H1 (cell line): ENCODE results near the gene MRPS6. TPM values are rescaled to one million over a fixed set of nuclear protein-coding genes. Genes with fewer than 3 reads are reported as not detected.

Experiments
- BCL11A ChIP-seq, 2 experiments: IDR thresholded peaks; one replicate each; pipeline ENCODE4 v1.6.1; 2011; ENCODE audit warnings: low read depth in 2 of 2, low read length in 2 of 2, mild to moderate bottlenecking in 2 of 2
- EZH2 ChIP-seq: fragments of 200-600 bp; sonication (generic); IDR thresholded peaks from 2 replicates; pipeline ENCODE4 v1.7.1; 2012; ENCODE audit warnings: low read depth, mild to moderate bottlenecking, moderate library complexity, low read length, inconsistent platforms; ENCODE audit not compliant: severe bottlenecking
- JUN ChIP-seq: IDR thresholded peaks from 2 replicates; pipeline ENCODE4 v1.6.1; 2011; ENCODE audit warnings: low read depth, mild to moderate bottlenecking, improper control_type of control experiment, low read length
- JUND ChIP-seq: IDR thresholded peaks from 2 replicates; pipeline ENCODE4 v1.6.1; 2011; ENCODE audit warnings: mild to moderate bottlenecking, improper control_type of control experiment, low read length
- RAD21 ChIP-seq, 2 experiments: IDR thresholded peaks in 1 of 2; conservative IDR thresholded peaks in 1 of 2; 2 replicates each; pipeline ENCODE4 v1.6.1; 2011; ENCODE audit warnings: low read depth in 2 of 2, low read length in 2 of 2, improper control_type of control experiment in 1 of 2, inconsistent platforms in 1 of 2, mild to moderate bottlenecking in 1 of 2, moderate library complexity in 1 of 2
- SIX5 ChIP-seq: IDR thresholded peaks from 2 replicates; pipeline ENCODE4 v1.6.1; 2011; ENCODE audit warnings: mild to moderate bottlenecking, low read depth, low read length
- SUZ12 ChIP-seq: fragments of 200-600 bp; sonication (generic); IDR thresholded peaks from 2 replicates; pipeline ENCODE4 v1.6.1; 2012; ENCODE audit warnings: mild to moderate bottlenecking, inconsistent platforms, low read length, moderate library complexity, mixed read lengths
- TAF7 ChIP-seq: optimal IDR thresholded peaks from 2 replicates; pipeline ENCODE3; 2011; ENCODE audit warnings: low read depth, mild to moderate bottlenecking, inconsistent platforms, low read length, moderate library complexity, borderline replicate concordance
- polyA plus RNA-seq, 7 experiments: library from polyadenylated mRNA; depleted of rRNA in 3 of 7; stranded (reverse) in 5 of 7; unstranded in 2 of 7; fragments of >200 nt in 5 of 7; fragments of 200-250 nt in 2 of 7; gene quantifications; 1 replicate in 5 of 7; 2 replicates in 1 of 7; 4 replicates in 1 of 7; pipeline versions ENCODE4 v1.2.1 to v1.2.3, GENCODE V29; 2011 to 2013; ENCODE audit warnings: missing spikeins in 2 of 7, mixed read lengths in 2 of 7
- total RNA-seq: library from RNA; stranded (reverse); fragmentation: NEBNext Ultra II Directional; extraction: Animal tissue kit (Norgen Biotek cat#: 25700); gene quantifications from 2 replicates; pipeline ENCODE4 v1.2.1, GENCODE V29; 2021
- TF ChIP-seq, protein P1 (sequence below): fragments of 300-600 bp; sonication (generic); IDR thresholded peaks from 2 replicates; pipeline ENCODE4 v1.7.1; 2012; ENCODE audit warnings: low read length, moderate library complexity, mild to moderate bottlenecking, inconsistent platforms; ENCODE audit not compliant: insufficient replicate concordance
- TF ChIP-seq, protein P2 (sequence below): IDR thresholded peaks from 2 replicates; pipeline ENCODE4 v1.6.1; 2012; ENCODE audit warnings: inconsistent platforms

MRPS6 gene
- total and polyA plus RNA-seq, 2 of the 8 experiments (the other 6 are each of a cell fraction or from before 2014, with no cell fraction given) = 62.7 to 156 TPM

DNA sequence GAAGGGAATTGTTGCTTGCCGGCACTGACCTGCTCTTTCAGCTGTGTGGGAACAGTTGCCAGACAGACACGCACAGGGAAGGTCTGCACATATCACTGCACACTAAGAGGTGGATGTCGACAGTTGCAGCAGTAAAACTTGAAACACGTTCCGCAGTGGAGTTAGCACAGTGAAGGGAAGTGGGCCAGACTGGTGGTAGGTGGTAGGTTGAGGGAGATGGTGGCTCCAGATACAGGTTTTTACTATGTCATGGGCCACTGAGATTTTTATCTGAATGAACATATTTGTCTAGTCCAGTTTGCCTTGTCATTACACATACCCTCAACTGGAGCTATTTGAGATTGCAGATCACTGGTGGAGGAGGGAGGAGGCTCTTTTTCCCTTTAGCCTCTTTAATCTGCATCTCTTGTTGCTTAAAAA lies 13.5 kb downstream of the MRPS6 start (continued):
- TF ChIP-seq, protein P1, sequence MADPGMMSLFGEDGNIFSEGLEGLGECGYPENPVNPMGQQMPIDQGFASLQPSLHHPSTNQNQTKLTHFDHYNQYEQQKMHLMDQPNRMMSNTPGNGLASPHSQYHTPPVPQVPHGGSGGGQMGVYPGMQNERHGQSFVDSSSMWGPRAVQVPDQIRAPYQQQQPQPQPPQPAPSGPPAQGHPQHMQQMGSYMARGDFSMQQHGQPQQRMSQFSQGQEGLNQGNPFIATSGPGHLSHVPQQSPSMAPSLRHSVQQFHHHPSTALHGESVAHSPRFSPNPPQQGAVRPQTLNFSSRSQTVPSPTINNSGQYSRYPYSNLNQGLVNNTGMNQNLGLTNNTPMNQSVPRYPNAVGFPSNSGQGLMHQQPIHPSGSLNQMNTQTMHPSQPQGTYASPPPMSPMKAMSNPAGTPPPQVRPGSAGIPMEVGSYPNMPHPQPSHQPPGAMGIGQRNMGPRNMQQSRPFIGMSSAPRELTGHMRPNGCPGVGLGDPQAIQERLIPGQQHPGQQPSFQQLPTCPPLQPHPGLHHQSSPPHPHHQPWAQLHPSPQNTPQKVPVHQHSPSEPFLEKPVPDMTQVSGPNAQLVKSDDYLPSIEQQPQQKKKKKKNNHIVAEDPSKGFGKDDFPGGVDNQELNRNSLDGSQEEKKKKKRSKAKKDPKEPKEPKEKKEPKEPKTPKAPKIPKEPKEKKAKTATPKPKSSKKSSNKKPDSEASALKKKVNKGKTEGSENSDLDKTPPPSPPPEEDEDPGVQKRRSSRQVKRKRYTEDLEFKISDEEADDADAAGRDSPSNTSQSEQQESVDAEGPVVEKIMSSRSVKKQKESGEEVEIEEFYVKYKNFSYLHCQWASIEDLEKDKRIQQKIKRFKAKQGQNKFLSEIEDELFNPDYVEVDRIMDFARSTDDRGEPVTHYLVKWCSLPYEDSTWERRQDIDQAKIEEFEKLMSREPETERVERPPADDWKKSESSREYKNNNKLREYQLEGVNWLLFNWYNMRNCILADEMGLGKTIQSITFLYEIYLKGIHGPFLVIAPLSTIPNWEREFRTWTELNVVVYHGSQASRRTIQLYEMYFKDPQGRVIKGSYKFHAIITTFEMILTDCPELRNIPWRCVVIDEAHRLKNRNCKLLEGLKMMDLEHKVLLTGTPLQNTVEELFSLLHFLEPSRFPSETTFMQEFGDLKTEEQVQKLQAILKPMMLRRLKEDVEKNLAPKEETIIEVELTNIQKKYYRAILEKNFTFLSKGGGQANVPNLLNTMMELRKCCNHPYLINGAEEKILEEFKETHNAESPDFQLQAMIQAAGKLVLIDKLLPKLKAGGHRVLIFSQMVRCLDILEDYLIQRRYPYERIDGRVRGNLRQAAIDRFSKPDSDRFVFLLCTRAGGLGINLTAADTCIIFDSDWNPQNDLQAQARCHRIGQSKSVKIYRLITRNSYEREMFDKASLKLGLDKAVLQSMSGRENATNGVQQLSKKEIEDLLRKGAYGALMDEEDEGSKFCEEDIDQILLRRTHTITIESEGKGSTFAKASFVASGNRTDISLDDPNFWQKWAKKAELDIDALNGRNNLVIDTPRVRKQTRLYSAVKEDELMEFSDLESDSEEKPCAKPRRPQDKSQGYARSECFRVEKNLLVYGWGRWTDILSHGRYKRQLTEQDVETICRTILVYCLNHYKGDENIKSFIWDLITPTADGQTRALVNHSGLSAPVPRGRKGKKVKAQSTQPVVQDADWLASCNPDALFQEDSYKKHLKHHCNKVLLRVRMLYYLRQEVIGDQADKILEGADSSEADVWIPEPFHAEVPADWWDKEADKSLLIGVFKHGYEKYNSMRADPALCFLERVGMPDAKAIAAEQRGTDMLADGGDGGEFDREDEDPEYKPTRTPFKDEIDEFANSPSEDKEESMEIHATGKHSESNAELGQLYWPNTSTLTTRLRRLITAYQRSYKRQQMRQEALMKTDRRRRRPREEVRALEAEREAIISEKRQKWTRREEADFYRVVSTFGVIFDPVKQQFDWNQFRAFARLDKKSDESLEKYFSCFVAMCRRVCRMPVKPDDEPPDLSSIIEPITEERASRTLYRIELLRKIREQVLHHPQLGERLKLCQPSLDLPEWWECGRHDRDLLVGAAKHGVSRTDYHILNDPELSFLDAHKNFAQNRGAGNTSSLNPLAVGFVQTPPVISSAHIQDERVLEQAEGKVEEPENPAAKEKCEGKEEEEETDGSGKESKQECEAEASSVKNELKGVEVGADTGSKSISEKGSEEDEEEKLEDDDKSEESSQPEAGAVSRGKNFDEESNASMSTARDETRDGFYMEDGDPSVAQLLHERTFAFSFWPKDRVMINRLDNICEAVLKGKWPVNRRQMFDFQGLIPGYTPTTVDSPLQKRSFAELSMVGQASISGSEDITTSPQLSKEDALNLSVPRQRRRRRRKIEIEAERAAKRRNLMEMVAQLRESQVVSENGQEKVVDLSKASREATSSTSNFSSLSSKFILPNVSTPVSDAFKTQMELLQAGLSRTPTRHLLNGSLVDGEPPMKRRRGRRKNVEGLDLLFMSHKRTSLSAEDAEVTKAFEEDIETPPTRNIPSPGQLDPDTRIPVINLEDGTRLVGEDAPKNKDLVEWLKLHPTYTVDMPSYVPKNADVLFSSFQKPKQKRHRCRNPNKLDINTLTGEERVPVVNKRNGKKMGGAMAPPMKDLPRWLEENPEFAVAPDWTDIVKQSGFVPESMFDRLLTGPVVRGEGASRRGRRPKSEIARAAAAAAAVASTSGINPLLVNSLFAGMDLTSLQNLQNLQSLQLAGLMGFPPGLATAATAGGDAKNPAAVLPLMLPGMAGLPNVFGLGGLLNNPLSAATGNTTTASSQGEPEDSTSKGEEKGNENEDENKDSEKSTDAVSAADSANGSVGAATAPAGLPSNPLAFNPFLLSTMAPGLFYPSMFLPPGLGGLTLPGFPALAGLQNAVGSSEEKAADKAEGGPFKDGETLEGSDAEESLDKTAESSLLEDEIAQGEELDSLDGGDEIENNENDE = no peak
- no peak for TF ChIP-seq SIX5
- TF ChIP-seq, protein P2, sequence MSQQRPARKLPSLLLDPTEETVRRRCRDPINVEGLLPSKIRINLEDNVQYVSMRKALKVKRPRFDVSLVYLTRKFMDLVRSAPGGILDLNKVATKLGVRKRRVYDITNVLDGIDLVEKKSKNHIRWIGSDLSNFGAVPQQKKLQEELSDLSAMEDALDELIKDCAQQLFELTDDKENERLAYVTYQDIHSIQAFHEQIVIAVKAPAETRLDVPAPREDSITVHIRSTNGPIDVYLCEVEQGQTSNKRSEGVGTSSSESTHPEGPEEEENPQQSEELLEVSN = no peak
- TF ChIP-seq TAF7 = no peak
- no peak for TF ChIP-seq JUN
- TF ChIP-seq EZH2 = no peak
- no peak for TF ChIP-seq JUND
- no peak for TF ChIP-seq BCL11A (IDR thresholded peaks at IDR 0.05; ENCODE audit: low read depth in 2 of 2, low read length in 2 of 2)
- TF ChIP-seq SUZ12 = no peak
- TF ChIP-seq RAD21 (IDR thresholded peaks at IDR 0.05 in 1 of 2, conservative IDR thresholded peaks at IDR 0.05 in 1 of 2; ENCODE audit: low read depth in 2 of 2, low read length in 2 of 2) = no peak
- TF ChIP-seq, all 59 proteins: peak for 0
